HG03457 (cell line): Measurements from ENCODE around the gene RMND1.

Experiments used
- ATAC-seq: cut with Tn5 transposase; IDR thresholded peaks from one replicate; pipeline ENCODE4 v1.9.1; 2021; ENCODE audit warnings: moderate number of reproducible peaks; ENCODE audit not compliant: unreplicated experiment

RMND1 gene, protein sequence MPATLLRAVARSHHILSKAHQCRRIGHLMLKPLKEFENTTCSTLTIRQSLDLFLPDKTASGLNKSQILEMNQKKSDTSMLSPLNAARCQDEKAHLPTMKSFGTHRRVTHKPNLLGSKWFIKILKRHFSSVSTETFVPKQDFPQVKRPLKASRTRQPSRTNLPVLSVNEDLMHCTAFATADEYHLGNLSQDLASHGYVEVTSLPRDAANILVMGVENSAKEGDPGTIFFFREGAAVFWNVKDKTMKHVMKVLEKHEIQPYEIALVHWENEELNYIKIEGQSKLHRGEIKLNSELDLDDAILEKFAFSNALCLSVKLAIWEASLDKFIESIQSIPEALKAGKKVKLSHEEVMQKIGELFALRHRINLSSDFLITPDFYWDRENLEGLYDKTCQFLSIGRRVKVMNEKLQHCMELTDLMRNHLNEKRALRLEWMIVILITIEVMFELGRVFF

DNA sequence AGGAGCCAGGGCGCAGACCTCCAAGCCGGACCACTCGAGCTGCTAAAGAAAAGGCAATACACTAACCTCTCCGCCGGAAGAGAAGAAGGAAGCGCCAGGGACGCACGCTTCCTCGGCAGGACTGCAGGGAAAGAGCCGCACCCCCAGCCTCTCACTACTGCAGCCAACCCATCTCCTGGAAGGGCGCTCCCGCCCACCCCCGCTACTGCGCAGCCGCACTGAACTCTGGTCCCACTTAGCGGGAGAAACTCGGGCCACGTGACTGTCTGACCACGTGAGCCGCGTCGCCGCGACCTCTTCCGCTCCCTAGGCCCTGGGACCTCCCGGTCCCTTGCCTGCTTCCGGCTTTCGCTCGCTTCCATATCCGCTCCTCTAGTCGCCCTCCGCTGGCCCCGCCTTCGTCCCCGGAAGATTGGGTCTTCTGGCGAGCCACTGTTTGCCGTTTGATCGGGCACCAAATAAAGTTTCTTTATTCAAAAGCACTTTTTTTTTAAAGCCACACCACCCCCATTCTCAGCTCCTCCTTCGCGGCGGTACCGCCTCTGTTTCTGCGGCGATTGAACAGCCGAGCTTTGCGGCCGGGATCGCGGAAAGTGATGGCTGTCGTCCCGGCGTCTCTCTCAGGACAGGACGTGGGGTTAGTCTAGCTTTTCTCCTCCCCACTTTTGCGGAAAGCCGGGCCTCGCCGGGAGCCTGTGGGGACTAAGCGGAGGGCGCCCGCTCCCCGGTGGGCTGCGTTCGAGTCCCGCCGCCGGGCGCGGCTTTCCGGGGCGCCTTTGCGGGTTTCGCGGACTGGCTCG lies at the start of gene RMND1:
TSS of gene RMND1 (minus strand) at position 177 of the 800 bp plus-strand sequence. CDS start 6,315 bp downstream, outside the sequence.
- peak; percentile 97 for ATAC-seq

DNA sequence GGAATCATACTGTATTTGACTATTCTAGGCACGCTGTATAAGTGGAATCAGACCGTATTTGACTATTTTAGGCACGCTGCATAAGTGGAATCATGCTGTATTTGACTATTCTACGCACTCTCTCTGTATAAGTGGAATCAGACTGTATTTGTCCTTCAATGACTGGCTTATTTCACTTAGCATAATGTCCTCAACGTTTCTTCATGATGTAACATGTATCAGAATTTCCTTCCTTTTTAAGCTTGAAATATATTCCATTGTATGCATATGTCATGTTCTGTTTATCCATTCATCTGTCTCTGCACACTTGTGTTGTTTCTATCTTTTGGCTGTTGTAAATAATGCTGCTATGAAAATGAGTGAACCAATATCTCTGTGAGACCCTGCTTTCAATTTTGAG lies 47.6 kb upstream of the RMND1 start:
- ATAC-seq, result no peak

DNA sequence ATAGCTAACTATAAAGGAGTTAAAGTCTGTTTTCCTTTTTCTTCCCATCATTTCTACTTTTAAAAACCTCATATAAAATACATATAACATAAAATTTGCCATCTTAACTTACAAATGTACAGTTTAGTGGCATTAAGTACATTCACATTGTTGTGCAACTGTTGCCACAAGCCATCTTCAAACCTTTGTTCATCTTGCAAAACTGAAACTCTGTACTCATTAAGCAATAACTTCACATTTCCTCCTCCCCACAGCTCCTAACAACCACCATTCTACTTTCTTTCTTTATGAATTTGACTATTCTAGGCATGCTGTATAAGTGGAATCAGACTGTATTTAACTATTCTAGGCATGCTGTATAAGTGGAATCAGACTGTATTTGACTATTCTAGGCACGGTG lies 46.4 kb upstream of the RMND1 start:
- ATAC-seq, result peak; percentile 74

DNA sequence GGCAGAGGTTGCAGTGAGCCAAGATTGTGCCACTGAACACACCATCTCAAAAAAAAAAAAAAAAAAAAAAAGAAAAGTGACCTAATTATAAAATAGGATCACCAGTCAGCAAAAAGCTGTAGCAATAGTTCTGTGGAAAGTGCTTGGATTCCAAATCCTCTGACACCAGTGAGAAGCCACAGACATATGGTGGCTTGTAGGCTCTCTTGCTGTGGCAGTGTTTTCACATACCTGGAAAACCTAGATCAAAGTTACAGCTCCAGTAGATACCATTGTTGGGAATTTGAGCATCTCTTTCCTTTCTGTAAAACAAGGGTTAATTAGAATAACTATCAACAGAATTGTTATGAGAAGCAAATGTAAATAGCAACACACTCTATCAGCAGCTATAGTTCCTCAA lies 46.0 kb upstream of the RMND1 start:
- no peak for ATAC-seq

DNA sequence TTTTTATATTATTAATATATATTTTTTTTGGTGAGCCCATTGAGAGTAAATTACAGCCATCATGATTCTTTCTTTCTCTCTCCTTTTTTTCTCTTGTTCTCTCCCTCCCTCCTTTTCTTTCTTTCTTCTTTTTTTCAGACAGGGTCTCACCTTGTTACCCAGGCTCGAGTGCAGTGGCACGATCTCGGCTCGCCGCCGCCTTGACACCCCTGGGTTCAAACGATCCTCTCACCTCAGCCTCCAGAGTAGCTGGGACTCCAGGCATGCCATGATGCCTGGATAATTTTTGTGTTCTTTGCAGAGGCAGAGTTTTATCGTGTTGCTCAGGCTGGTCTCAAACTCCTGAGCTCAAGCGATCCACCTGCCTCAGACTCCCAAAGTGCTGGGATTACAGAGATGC lies 43.5 kb upstream of the RMND1 start:
- no peak for ATAC-seq

DNA sequence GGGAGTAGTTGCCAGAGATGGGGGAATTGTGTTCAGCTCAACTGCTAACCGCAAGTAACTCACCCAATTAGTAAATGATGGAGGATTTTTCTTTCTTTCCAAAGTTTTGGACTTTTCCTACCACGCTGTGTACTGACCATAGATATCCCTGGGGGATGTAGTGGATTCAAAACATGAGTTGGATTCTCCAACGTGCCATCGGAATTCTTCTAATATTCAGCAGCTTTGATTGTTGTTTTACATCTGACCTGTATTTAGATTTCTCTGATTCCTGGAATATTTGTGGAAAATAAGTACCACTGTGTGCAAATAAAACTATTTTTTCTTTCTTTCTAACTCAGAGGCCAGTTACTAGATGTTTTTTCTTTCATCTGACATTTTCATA lies 43.0 kb upstream of the RMND1 start:
- no peak for ATAC-seq

DNA sequence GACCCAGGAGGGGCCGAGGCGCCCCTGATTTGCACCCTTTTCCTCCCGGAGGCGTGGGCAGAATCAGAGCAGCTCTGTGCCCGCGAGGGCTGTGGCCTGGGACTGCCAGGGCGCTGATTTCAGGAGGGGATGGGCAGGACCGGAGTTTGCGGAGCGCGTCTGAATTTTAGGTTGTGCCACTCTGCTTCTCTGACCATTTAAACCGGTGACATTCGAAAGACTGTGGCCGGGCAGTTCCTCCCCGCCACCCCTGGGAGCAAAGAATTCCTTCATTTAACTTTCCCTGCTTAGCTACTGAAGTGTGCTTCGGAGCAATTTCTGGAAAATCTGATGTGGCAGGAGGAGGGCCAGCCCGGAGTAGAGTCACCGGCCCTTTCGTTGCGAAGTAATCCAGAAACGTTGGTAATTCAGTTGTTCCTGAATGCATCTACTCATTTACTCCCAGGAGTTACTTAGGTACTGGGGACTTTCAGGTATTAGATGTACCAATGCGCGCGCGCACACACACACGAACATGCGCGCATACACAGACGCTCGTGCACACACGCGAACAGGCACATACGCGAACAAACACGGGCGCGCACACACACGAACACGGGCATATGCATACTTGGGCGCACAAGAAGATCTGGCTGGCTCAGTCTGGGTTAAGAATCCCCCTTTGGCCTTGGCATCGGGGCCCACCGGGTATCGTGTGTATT lies 42.5 kb upstream of the RMND1 start:
- ATAC-seq, result no peak

DNA sequence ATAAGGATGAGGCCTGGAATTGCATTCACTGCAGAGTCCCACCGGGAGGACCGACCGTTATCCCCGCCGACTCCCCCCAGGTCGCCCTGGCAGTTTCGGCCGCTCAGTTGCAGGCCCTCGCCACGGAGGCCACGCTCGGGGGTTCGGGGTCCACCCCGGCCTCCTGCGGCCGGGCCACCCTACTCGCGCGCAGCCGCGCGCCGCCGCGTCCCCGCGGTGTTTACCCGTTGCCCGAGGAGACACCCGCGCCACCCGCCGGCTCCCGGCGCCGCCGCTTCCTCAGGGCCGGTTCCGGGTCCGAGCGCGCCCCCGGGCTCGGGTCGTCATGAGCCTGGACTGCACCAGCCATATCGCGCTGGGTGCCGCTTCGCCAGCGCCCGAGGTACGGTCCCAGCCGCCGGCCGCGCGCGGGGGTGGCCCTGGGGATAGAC lies 41.9 kb upstream of the RMND1 start, which contains the start of gene CCDC170:
TSS of gene CCDC170 (plus strand) at position 214 of the 431 bp plus-strand sequence. CDS start at position 326, 112 bp downstream.
- no peak for ATAC-seq

DNA sequence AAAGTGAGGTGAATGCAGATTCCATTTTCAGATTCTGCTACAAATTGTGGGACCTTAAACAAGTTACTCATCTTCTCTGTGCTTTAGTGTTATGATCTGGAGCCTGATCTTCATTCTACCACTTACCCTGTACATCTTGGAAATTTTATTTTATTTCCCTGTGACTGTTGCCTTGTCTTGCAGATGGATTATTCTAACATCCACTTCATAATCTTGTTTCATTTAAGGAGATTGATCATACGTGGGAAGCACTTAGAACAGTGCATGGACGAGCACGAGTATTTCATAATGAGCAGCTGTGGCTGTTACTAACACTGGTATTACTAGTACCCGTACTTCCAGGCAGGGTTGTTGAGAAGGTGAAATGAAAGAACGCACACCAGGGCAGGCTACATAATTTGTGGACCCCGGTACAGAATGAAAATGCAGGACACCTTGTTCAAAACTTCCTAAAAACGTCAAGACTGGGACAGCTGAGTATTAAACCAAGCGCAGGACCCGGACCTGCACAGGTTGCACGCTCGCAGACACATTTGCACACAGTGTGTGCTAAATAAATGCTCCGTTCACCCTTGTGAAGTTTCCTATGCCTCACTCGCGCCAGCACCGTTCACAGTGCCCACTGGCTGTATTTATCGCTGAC lies 41.4 kb upstream of the RMND1 start:
- no peak for ATAC-seq

DNA sequence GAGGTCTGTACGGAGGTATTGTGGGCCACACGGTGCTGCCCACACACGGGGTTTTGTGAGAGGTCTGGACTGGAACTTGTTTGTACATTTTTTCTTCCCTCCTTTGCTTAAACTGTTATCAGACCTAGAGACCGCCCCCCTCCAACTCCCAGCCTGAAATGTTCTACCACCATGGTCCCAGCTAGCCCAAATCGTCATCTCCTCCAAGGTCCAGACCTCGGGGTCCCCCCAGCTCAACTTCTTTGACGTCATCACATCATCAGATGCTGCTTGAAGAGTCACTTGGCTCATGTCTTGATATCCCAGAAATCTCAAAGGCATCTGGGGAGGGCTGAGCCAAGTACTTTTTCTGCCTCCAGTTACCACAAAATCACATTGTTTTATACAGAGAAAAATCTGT lies 39.1 kb upstream of the RMND1 start:
- ATAC-seq, result no peak

DNA sequence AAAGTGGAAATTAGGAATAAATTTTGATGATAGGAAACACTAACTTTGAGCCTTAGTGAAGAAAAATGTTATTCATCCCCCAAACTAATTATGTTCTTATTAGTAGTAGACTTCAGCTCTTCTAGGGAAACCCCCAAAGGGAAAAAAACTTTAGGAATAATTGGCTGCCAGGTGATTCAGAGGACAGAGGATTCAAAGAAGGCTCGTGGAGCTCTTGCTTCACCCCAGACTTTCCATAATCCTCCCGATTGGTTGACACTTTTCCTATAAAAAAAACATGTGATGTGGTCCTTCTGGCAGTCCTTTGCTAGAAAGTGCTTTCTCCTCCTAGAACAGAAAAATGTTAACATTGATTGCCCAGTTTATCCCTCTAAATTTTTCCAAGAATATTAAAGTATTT lies 36.3 kb upstream of the RMND1 start:
- no peak for ATAC-seq

DNA sequence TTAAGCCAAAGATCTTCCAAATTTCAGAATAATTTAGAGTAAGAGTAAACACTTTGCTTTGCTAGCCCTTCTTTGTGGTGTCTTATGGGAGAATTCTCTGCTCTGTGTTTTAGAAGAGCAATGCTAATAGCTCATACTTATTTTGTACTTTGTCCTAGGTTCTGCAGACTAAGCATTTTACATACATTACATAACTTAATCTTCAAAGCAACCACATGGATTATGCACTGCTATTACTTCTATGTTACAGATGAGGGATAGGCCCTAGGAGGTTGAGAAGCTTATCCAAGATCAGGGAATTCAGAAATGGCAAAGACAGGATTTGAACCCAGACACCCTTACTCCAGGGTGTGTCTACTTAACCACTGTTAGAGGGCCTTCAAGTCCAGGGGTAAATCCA lies 32.1 kb upstream of the RMND1 start:
- no peak for ATAC-seq

DNA sequence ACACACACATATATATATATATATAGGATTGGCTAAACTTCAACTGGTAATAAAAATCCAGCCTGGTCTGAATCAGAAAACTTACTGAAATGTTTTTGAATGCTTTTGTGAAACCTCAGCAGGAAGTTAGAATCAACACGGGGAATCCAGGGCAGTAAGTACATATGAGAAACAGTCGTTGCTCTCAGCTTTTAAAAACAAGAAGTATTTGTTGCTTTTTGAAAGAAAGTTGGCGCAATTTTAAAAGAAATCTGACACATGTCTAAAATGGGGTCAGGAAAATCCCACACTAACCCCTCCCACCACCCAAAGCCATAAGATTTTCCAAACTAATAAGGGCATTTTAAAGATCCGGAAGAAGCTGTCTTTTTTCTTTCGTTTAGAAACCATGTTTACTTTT lies 30.4 kb upstream of the RMND1 start:
- ATAC-seq, result no peak

DNA sequence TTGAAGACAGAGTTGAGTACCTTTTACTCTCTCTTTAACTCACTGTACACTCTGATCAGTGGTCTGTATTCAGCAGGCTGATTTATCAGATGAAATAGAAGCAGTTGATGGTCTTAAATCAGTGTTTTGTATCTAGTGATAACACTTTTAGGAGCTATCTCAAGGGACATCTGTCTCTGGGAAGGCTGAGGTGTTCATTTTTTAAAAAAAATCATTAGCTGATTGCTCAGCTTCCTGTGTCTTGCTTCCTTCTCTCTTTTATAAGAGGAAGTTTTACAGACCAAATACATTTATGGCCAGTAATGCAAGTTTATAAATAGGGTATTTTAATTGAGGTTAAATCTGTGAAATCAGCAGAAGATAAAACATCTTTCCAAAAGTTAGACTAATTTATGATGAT lies 29.9 kb upstream of the RMND1 start:
- ATAC-seq, result no peak

DNA sequence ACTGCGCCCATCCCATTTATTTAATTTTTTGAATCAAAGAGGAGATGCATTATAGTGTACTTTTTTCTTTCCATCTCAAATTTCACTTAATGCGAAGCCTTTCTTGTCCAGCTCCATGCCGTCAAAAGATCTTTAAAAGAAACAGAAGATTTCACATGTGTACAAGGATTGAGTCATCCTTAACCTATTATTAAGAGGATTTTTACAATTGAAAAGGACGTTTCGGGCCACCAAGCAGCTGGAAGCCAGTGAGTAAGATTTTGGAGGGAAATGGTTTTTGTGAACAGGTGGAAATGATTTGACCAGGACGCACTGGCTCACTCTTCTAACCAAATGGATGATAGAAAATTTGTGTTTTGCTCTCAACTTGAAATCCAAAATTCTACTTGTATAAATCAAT lies 26.7 kb upstream of the RMND1 start:
- no peak for ATAC-seq

DNA sequence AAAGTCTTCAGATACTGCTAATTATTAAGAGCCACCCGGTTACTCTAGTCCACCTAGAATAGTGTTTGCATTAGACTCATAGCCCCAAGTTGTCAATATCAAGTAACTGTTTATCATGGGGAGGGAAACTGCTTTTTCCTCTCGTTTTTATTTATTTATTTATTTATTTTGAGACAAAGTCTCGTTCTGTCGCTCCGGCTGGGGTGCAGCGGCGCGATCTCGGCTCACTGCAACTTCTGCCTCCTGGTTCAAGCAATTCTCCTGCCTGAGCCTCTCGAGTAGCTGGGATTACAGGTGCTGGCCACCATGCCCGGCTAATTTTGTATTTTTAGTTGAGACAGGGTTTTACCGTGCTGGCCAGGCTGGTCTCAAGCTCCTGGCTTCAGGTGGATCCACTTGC lies 25.8 kb upstream of the RMND1 start:
- no peak for ATAC-seq

DNA sequence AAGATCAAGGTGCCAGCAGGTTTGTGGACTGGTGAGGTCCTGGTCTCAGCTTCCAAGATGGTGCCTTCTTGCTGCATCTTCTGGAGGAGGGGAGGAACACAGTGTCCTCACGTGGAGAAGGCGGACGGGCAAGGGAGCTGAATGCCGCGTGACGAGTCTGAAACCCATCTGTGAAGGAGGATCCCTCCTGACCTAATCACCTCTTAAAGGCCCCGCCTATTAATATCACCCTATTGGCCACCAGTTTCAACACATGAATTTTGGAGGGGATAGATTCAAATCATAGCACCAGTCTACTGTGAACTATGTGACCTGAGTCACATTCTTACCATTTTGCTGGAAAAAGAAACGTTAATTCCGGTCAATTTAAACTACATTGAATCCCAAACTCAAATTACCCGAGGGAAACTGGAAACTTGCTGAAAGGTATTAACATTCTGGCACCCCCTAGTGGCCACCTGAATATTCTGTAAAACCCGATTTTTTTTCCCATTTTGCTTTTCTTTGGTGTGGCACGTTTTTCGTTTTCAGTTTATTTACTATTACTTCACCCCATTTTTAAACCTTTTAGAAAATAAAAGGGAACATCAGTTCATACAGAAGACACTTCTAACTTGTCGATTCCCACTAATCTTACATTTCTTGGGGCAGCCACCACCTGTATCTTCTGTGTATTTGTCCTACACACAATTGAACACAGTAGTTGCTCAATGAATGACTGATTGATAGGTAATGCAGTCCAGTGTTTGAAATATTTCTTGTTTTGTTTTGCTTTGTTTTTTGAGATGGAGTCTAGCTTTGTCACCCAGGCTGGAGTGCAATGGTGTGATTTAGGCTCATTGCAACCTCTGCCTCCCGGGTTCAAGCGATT lies 24.0 kb upstream of the RMND1 start:
- peak; percentile 56 for ATAC-seq

DNA sequence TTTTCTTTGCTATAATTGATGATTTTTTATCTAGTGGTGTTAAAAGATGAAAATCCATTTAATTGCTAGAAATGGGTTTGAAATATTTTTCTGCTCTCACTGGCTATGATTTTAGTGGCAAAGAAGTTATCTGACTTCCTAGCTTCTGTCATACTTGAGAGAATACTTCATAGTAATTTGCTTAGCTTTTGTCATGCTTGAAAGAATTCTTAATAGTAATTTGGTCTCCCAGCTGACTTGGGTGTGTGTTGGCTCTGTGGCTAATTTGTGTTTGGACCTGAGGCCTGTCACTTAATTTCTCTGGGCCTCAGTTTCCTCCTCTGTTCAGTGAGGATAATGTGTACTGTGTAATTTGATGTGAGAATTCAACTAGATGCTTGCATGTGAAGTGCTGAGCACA lies 12.8 kb upstream of the RMND1 start:
- ATAC-seq, result no peak

DNA sequence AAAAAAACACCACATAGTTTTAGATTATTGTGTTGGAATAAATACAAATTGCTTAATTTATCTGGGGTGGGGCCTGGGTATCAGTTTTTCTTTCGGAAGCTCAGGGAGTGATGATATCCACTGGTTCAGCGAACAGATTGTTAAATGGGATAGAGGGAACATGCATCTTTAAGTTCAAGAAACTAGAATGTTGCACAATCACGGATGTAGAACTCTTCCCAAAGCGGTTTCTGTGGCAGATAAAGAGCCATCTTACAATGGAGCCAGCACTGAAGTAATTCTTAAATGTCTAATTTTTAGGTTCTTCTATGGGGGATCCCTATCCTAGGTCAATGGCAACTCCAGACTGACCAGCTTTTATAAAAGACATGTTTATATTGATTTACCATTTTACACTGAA lies 9.7 kb upstream of the RMND1 start:
- ATAC-seq, result no peak
